WERI-Rb-1 (cell line): ENCODE measurements around the gene SS18L1.

ENCODE experiments used
- DNase-seq: peaks from one replicate; pipeline ENCODE4 v3.0.0-alpha.2; 2020
- H3K27ac ChIP-seq: fragments of 250-450 bp; sonication (Bioruptor Pico); 2 replicates; pipeline ENCODE4 v1.5.1; 2020; ENCODE audit warnings: mild to moderate bottlenecking, moderate library complexity
- H3K27me3 ChIP-seq: fragments of 250-450 bp; sonication (Bioruptor Pico); 2 replicates; pipeline ENCODE4 v1.5.1; 2021; ENCODE audit warnings: mild to moderate bottlenecking, low read depth, moderate library complexity; ENCODE audit not compliant: insufficient read depth, severe bottlenecking
- H3K36me3 ChIP-seq: fragments of 250-450 bp; sonication (Bioruptor Pico); 2 replicates; pipeline ENCODE4 v1.5.1; 2020; ENCODE audit warnings: mild to moderate bottlenecking, moderate library complexity
- H3K4me3 ChIP-seq: 2 replicates; pipeline ENCODE4 v1.5.1; 2011; ENCODE audit warnings: low read depth, mild to moderate bottlenecking, control low read depth, low read length
- H3K9me3 ChIP-seq: fragments of 250-450 bp; sonication (Bioruptor Pico); 2 replicates; pipeline ENCODE4 v1.5.1; 2021; ENCODE audit warnings: mild to moderate bottlenecking, moderate library complexity; ENCODE audit not compliant: severe bottlenecking
- CTCF ChIP-seq: IDR thresholded peaks from 2 replicates; pipeline ENCODE4 v1.5.1; 2011; ENCODE audit warnings: low read depth, mild to moderate bottlenecking, control low read depth, inconsistent platforms, low read length

Gene SS18L1

DNA sequence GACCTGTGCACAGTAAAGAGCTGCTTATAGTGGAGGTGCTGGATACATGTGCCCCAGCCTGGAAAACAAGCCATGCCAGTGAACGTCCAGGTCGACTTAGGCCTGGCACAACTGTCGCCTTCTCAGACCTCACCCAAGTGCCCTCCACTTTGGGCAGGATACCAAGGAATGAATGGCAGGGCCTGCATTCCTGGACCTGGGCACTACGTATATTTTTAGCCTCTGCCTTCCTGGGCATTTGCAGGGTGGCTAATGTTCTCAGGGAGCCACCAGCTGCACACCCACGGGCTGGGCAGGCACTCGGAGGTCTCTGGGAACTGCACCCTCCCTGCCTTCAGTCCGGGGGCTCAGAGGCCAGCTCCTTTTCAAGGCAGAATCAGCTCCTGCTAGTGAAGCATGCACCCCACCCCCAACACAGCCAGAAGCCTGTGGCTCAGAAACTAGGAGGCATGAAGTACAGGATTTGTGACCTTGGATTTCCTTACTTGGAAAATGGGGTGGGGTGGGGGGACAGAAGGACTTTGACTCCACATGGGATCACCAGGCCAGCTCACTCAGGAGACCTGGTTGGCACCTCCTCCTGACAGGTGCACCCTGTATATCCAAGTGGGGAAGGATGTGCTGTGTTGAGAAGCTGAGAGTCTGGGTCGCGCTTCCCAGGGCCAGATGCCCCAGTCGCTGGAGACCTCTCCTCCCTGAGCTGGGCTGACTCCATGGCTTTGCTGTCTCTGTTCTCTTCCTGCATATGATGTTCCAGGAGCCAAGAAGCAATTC is 23.8 kb upstream of the SS18L1 start:
- Histone ChIP-seq H3K4me3 (no peak overlapping the region), H3K9me3 (no peaks in the 10 kb centered on the region), H3K27me3 (no peaks in the 10 kb centered on the region), H3K36me3 (peaks cover 15% of the 10 kb centered on the region), H3K27ac (peak overlapping the region; percentile 41; the same call in 1 of the 2 replicates)
- no peak for TF ChIP-seq CTCF
- DNase-seq: no peak

DNA sequence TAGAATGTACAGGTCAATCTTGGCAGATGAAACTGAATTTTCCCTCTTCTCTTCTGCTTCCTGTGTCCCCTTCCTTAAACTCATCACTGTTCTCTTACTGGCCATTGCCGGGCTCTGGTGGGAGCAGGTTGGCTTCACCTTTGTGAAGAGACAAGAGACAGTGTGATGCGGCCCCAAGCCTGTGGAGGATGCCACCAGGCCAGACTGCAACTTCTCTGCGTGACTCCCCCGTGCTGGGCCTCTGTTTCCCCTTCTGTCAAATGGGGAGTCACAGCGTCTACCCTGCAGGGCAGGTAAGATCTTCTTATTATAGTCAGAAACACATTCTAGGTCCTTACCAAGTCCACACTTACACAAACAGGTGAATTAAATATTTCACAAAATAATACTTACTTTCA is 23.2 kb upstream of the SS18L1 start:
- Histone ChIP-seq H3K27ac (no peak overlapping the region), H3K27me3 (no peaks in the 10 kb centered on the region), H3K4me3 (no peak overlapping the region), H3K9me3 (no peaks in the 10 kb centered on the region), H3K36me3 (peaks cover 21% of the 10 kb centered on the region)
- no peak for DNase-seq
- no peak for TF ChIP-seq CTCF

GRCh38 chr20:62120990-62121775 is 22.4 kb upstream of the SS18L1 start:
- Histone ChIP-seq H3K4me3 (peak overlapping the region; percentile 75), H3K27ac (peak overlapping the region; percentile 78), H3K36me3 (peaks cover 29% of the 10 kb centered on the region), H3K9me3 (no peaks in the 10 kb centered on the region), H3K27me3 (no peaks in the 10 kb centered on the region)
- TF ChIP-seq CTCF: no peak
- DNase-seq: peak; percentile 49

DNA sequence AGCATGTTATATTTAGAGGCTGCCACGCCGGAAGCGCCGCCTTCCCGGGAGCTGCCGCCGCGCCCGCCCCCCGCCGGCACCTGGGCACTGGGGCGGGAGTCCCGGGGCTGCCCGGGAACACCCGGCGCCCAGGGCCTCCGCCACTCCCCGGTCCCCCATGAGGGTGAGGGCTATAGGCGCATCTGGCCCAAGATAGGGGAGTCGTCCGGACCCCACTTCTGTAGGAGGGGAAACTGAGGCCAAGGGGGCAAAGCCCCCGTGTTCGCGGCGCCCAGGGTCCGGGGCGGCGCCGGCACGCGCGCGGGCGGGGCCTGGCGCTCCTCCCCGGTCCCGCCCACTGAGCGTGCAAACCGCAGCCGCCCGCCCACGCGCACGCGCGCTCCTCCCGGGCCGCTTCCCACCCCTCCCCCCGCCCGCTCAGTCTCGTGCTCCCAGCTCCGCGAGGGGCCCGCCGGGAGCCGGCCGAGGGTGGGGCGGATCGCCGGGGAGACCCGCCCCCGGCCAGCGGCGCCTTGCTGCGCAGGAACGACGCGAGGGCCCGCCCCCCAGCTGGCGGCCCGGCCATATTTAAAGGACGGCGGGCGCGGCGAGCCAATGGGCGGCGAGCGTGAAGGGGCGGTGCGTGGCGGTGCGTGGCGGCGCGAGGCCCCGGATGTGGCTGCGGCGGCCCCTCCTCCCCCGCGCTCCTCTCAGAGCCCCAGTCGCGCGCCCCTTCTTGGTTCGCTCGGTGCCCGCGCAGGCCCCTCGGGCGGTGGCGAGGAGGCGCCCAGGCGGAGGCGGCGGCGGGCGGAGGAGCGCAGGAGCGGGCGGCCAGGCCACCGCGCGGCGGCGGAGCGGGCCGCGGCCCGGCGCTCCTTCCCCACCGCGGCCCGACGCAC is 21.6 kb upstream of the SS18L1 start, which contains the start of gene LSM14B:
TSS of gene LSM14B (plus strand) at position 700 of the 878 bp plus-strand sequence. CDS start 192 bp downstream, outside the sequence.
- H3K27ac ChIP-seq: peak within 1 kb of the TSS; percentile 89
- no peaks in the 10 kb centered on the region for H3K9me3 ChIP-seq
- peak within 1 kb of the TSS; percentile 75 for H3K4me3 ChIP-seq
- H3K36me3 ChIP-seq: peaks cover 38% of the 10 kb centered on the region
- TF ChIP-seq CTCF: no peak
- no peaks in the 10 kb centered on the region for H3K27me3 ChIP-seq
- DNase-seq: peak; percentile 94

DNA sequence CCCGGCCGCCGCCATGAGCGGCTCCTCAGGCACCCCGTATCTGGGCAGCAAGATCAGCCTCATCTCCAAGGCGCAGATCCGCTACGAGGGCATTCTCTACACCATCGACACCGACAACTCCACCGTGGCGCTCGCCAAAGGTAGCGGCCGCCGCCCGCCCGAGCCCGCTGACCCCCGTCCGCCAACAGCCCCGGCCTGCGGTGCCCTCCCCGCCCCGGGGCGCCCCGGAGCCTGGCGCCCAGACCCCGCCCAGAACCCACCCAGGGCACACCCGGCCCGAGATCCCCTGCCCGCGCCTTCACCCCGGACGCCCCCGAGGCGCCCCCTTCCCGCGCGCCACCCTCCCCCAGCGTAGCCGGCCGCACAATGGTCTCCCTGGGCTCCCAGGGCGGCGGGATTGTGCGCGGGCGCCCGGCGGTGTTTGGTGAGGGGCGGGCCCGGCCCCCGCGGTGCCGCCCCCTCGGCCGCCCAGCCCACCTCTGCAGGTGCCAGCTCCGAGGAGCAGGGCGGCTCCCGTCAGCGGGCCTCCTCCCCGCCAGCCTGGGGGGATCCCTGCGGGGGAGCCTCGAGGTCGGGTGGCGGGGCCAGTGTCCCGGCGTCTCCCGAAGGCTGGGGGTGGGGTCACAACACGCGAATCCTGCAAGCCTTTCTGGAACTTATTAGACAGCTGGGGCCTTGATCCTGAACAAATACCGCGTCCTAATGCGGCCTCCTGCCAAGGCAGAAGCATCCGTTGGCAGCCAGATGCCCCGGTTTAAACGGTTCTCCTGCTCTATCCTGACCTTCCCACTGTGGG is 20.7 kb upstream of the SS18L1 start:
- Histone ChIP-seq H3K4me3 (peak overlapping the region; percentile 57), H3K27me3 (no peaks in the 10 kb centered on the region), H3K9me3 (no peaks in the 10 kb centered on the region), H3K36me3 (peaks cover 46% of the 10 kb centered on the region), H3K27ac (peak overlapping the region; percentile 89)
- peak; percentile 87 for DNase-seq
- no peak for TF ChIP-seq CTCF
